Fibroblast of upper back skin (primary cell): ENCODE data around the gene FGL2.

Experiments
- DNase-seq: peaks from one replicate; pipeline ENCODE4 v3.0.0-alpha.2; 2013

The FGL2 gene

GRCh38 chr7:77154917-77155464 lies 44.6 kb downstream of the FGL2 start:
- DNase-seq = peak; percentile 1

- peak; percentile 47 for DNase-seq
Observed at GRCh38 chr7:77152232-77152631, 47.4 kb downstream of the FGL2 start.
